Testis (tissue), 3 donors: ENCODE data around the gene NRP2. TPM values are rescaled to one million over a fixed set of nuclear protein-coding genes. Genes with fewer than 3 reads are reported as not detected.

Experiments
- DNase-seq: peaks from one replicate; pipeline ENCODE4 v3.0.0-alpha.2; 2019
- H3K27ac ChIP-seq, 2 donors: fragments of 200-600 bp; sonication (generic); one replicate each; pipeline ENCODE4 v1.5.1; 2019
- H3K27me3 ChIP-seq: fragments of 200-600 bp; sonication (generic); one replicate; pipeline ENCODE4 v1.5.1; 2019
- H3K36me3 ChIP-seq: fragments of 200-600 bp; sonication (generic); one replicate; pipeline ENCODE4 v1.5.1; 2017; ENCODE audit warnings: low read depth; ENCODE audit errors: missing control alignments
- H3K4me1 ChIP-seq: fragments of 200-600 bp; sonication (generic); one replicate; pipeline ENCODE4 v1.5.1; 2019
- H3K4me3 ChIP-seq, 2 donors: fragments of 200-600 bp; sonication (generic); one replicate each; pipeline ENCODE4 v1.5.1; 2017 to 2019
- H3K9me3 ChIP-seq: fragments of 200-600 bp; sonication (generic); one replicate; pipeline ENCODE4 v1.5.1; 2017
- CTCF ChIP-seq, 3 experiments: fragments of 450-650 bp in 2 of 3; fragments of 200-600 bp in 1 of 3; sonication (generic) in 1 of 3; IDR thresholded peaks; one replicate each; pipeline ENCODE4 v1.5.1; 2016 to 2019; ENCODE audit warnings: antibody characterized with exemption in 3 of 3, mild to moderate bottlenecking in 2 of 3, moderate library complexity in 1 of 3
- POLR2A ChIP-seq: fragments of 450-650 bp; IDR thresholded peaks from one replicate; pipeline ENCODE4 v1.6.1; 2017; ENCODE audit warnings: antibody characterized with exemption, mild to moderate bottlenecking, moderate library complexity
- WGBS, 2 donors: methylation state at CpG; one replicate each; pipeline ENCODE4 v1.1.5; 2018; 5-methylcytosine and 5-hydroxymethylcytosine counted together
- intact Hi-C: fragments of 100-400 bp; cut with DNase I; formaldehyde crosslinking; loops from one replicate; pipeline ENCODE4 v1.15.1; 2023; ENCODE audit warnings: low total_unique reads
- polyA plus RNA-seq: library from polyadenylated mRNA; stranded (reverse); fragments of 350-450 nt; fragmentation: Illumina TruSeq; extraction: RNeasy Lipid Tissue Mini Kit (QIAGEN cat#74804); gene quantifications from one replicate; pipeline ENCODE4 v1.2.3, GENCODE V29; 2014; ENCODE audit warnings: low read depth, low replicate concordance; ENCODE audit not compliant: insufficient read depth
- total RNA-seq, 2 donors: library from RNA; depleted of rRNA; stranded (reverse); fragments of >200 nt; gene quantifications; one replicate each; pipeline ENCODE4 v1.2.3, GENCODE V29; 2016

Gene NRP2
- total and polyA plus RNA-seq, 3 donors from 2014 or later = 6.3 to 10.6 (median 6.3) TPM

GRCh38 chr2:205637779-205638503 is 44.4 kb upstream of the NRP2 start:
- no peaks in the 10 kb centered on the region for H3K9me3 ChIP-seq
- no peak for DNase-seq
- H3K36me3 ChIP-seq = no peaks in the 10 kb centered on the region
- 82 to 84% methylated on average over 6 of the region's 6 CpGs for WGBS, 2 donors
- no peaks in the 10 kb centered on the region for H3K27me3 ChIP-seq
- intact Hi-C loops = no loop called here
- no peaks in the 10 kb centered on the region for H3K4me1 ChIP-seq
- TF ChIP-seq CTCF (IDR thresholded peaks at IDR 0.05) (no peak), POLR2A (no peak)
- no peak overlapping the region for H3K4me3 ChIP-seq
- no peak overlapping the region for H3K27ac ChIP-seq

GRCh38 chr2:205640716-205641115 is 41.6 kb upstream of the NRP2 start:
- TF ChIP-seq POLR2A (no peak), CTCF (IDR thresholded peaks at IDR 0.05) (no peak)
- no peak overlapping the region for H3K27ac ChIP-seq
- intact Hi-C loops = no loop called here
- H3K4me1 ChIP-seq = no peaks in the 10 kb centered on the region
- H3K4me3 ChIP-seq = no peak overlapping the region
- WGBS, 2 donors = 66 to 67% methylated on average over 4 of the region's 4 CpGs
- no peaks in the 10 kb centered on the region for H3K36me3 ChIP-seq
- H3K9me3 ChIP-seq = no peaks in the 10 kb centered on the region
- no peak for DNase-seq
- H3K27me3 ChIP-seq = no peaks in the 10 kb centered on the region

GRCh38 chr2:205642599-205643356 is 39.5 kb upstream of the NRP2 start:
- no peaks in the 10 kb centered on the region for H3K27me3 ChIP-seq
- TF ChIP-seq POLR2A (no peak), CTCF (IDR thresholded peaks at IDR 0.05) (no peak)
- no peak overlapping the region for H3K27ac ChIP-seq
- WGBS, 2 donors = 50 to 56% methylated on average over 6 of the region's 6 CpGs
- H3K36me3 ChIP-seq = no peaks in the 10 kb centered on the region
- H3K4me1 ChIP-seq = no peaks in the 10 kb centered on the region
- no peak overlapping the region for H3K4me3 ChIP-seq
- no peaks in the 10 kb centered on the region for H3K9me3 ChIP-seq
- intact Hi-C loops = no loop called here
- DNase-seq = no peak

- no peak for DNase-seq
- WGBS, 2 donors = 61 to 71% methylated on average over 10 of the region's 10 CpGs
- H3K27me3 ChIP-seq = no peaks in the 10 kb centered on the region
- intact Hi-C loops = no loop called here
- no peaks in the 10 kb centered on the region for H3K4me1 ChIP-seq
- TF ChIP-seq CTCF (IDR thresholded peaks at IDR 0.05) (no peak), POLR2A (no peak)
- no peaks in the 10 kb centered on the region for H3K9me3 ChIP-seq
- H3K27ac ChIP-seq = no peak overlapping the region
- no peaks in the 10 kb centered on the region for H3K36me3 ChIP-seq
- no peak overlapping the region for H3K4me3 ChIP-seq
Observed at GRCh38 chr2:205643391-205643885, 38.9 kb upstream of the NRP2 start.
